Measurements from ENCODE around the gene PIP4K2A. TPM values are rescaled to one million over a fixed set of nuclear protein-coding genes. Genes with fewer than 3 reads are reported as not detected.

Gene PIP4K2A
- total and polyA plus RNA-seq, 9 donors = 4.3 to 85.6 (median 18.4) TPM

GRCh38 chr10:22561909-22562308 lies 152.5 kb downstream of the PIP4K2A start:
- no peaks in the 10 kb centered on the region for H3K27me3 ChIP-seq
- no peak overlapping the region for H3K27ac ChIP-seq
- no peaks in the 10 kb centered on the region for H3K36me3 ChIP-seq
- no peak for DNase-seq
- TF ChIP-seq POLR2A (IDR thresholded peaks at IDR 0.05) (no peak), EP300 (IDR thresholded peaks at IDR 0.05) (no peak), CTCF (IDR thresholded peaks at IDR 0.05) (no peak)
- intact Hi-C loops (cut with DNase I) = no loop called here
- no peaks in the 10 kb centered on the region for H3K4me1 ChIP-seq (ENCODE audit: insufficient read depth)
- H3K4me3 ChIP-seq = no peak overlapping the region
- 95 to 97% (median 96%) methylated on average over 5 of the region's 5 CpGs for WGBS, 3 donors
- H3K9me3 ChIP-seq = no peaks in the 10 kb centered on the region

GRCh38 chr10:22560913-22561239 lies 153.5 kb downstream of the PIP4K2A start:
- intact Hi-C loops (cut with DNase I) = no loop called here
- Histone ChIP-seq H3K4me3 (no peak overlapping the region), H3K4me1 (ENCODE audit: insufficient read depth) (no peaks in the 10 kb centered on the region), H3K27ac (no peak overlapping the region), H3K36me3 (no peaks in the 10 kb centered on the region), H3K9me3 (no peaks in the 10 kb centered on the region), H3K27me3 (no peaks in the 10 kb centered on the region)
- 91 to 93% (median 93%) methylated on average over 6 of the region's 6 CpGs for WGBS, 3 donors
- no peak for DNase-seq
- no peak for TF ChIP-seq POLR2A (IDR thresholded peaks at IDR 0.05)
- no peak for TF ChIP-seq EP300 (IDR thresholded peaks at IDR 0.05)
- TF ChIP-seq CTCF (IDR thresholded peaks at IDR 0.05) = no peak

GRCh38 chr10:22560096-22560912 lies 154.1 kb downstream of the PIP4K2A start:
- Histone ChIP-seq H3K9me3 (no peaks in the 10 kb centered on the region), H3K27me3 (no peaks in the 10 kb centered on the region), H3K36me3 (no peaks in the 10 kb centered on the region), H3K4me1 (ENCODE audit: insufficient read depth) (no peaks in the 10 kb centered on the region), H3K4me3 (no peak overlapping the region), H3K27ac (no peak overlapping the region)
- intact Hi-C loops (cut with DNase I) = no loop called here
- TF ChIP-seq POLR2A (IDR thresholded peaks at IDR 0.05) (no peak), EP300 (IDR thresholded peaks at IDR 0.05) (no peak), CTCF (IDR thresholded peaks at IDR 0.05) (no peak)
- no peak for DNase-seq
- 90 to 92% (median 90%) methylated on average over 17 of the region's 17 CpGs for WGBS, 3 donors

GRCh38 chr10:22557321-22557720 lies 157.1 kb downstream of the PIP4K2A start:
- Histone ChIP-seq H3K36me3 (no peaks in the 10 kb centered on the region), H3K4me3 (no peak overlapping the region), H3K9me3 (no peaks in the 10 kb centered on the region), H3K27me3 (no peaks in the 10 kb centered on the region), H3K27ac (no peak overlapping the region), H3K4me1 (ENCODE audit: insufficient read depth) (peaks cover 1% of the 10 kb centered on the region)
- intact Hi-C loops (cut with DNase I) = loop anchor here in 1 of 4 donors (10.0 kb wide), 1 partner anchor 427 kb away; no protein-coding TSS in a partner anchor
- no peak for DNase-seq
- 48 to 71% (median 67%) methylated on average over 1 of the region's 1 CpG for WGBS, 3 donors
- TF ChIP-seq CTCF (IDR thresholded peaks at IDR 0.05) (no peak), POLR2A (IDR thresholded peaks at IDR 0.05) (no peak), EP300 (IDR thresholded peaks at IDR 0.05) (no peak)
